ENCODE results near the gene PTPRK. TPM values are rescaled to one million over a fixed set of nuclear protein-coding genes. Genes with fewer than 3 reads are reported as not detected.

Gene PTPRK
- total and polyA plus RNA-seq, 8 donors: 57.0 to 90.4 (median 78.6) TPM

GRCh38 chr6:128483472-128484135 lies 36.8 kb downstream of the PTPRK start:
- ATAC-seq (no peak), DNase-seq (no peak)
- intact Hi-C loops (cut with DNase I): no loop called here
- Histone ChIP-seq H3K36me3 (no peaks in the 10 kb centered on the region), H3K4me3 (no peak overlapping the region), H3K27ac (peak overlapping the region in 1 of 2 donors; percentile 13), H3K27me3 (no peaks in the 10 kb centered on the region), H3K9me3 (no peaks in the 10 kb centered on the region), H3K4me1 (peaks cover 0 to 4% of the 10 kb centered on the region in 2 donors)
- TF ChIP-seq, protein P1, sequence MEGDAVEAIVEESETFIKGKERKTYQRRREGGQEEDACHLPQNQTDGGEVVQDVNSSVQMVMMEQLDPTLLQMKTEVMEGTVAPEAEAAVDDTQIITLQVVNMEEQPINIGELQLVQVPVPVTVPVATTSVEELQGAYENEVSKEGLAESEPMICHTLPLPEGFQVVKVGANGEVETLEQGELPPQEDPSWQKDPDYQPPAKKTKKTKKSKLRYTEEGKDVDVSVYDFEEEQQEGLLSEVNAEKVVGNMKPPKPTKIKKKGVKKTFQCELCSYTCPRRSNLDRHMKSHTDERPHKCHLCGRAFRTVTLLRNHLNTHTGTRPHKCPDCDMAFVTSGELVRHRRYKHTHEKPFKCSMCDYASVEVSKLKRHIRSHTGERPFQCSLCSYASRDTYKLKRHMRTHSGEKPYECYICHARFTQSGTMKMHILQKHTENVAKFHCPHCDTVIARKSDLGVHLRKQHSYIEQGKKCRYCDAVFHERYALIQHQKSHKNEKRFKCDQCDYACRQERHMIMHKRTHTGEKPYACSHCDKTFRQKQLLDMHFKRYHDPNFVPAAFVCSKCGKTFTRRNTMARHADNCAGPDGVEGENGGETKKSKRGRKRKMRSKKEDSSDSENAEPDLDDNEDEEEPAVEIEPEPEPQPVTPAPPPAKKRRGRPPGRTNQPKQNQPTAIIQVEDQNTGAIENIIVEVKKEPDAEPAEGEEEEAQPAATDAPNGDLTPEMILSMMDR (IDR thresholded peaks at IDR 0.05): no peak

DNA sequence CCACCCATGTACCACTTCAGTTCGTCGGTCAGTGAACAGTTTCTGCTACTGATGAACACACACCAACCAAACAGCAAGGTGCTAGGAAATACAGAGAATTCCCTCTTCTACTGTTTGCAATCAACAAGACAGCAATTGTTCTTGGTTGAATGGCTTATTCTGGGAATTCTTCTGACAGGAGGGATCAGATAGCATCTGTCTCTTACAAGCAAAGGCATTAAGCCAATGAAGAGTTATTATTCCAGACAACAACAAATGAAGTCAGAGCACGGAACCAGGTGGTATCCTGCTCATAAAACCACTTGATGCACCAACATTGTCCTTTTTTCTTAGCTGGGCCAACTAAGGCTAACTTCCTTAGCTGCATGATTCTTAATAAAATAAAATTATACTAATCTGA lies 37.8 kb downstream of the PTPRK start:
- no peaks in the 10 kb centered on the region for H3K27me3 ChIP-seq
- H3K27ac ChIP-seq: peak overlapping the region in 1 of 2 donors; percentile 13
- no peaks in the 10 kb centered on the region for H3K9me3 ChIP-seq
- H3K36me3 ChIP-seq: no peaks in the 10 kb centered on the region
- H3K4me1 ChIP-seq: peaks cover 0 to 4% of the 10 kb centered on the region in 2 donors
- H3K4me3 ChIP-seq: no peak overlapping the region
- ATAC-seq (no peak), DNase-seq (no peak)
- TF ChIP-seq, protein P1 (IDR thresholded peaks at IDR 0.05): no peak
- intact Hi-C loops (cut with DNase I): no loop called here

- Histone ChIP-seq H3K27ac (no peak overlapping the region), H3K27me3 (no peaks in the 10 kb centered on the region), H3K9me3 (no peaks in the 10 kb centered on the region), H3K4me3 (no peak overlapping the region), H3K36me3 (no peaks in the 10 kb centered on the region), H3K4me1 (peaks cover 0 to 4% of the 10 kb centered on the region in 2 donors)
- no peak for DNase-seq
- ATAC-seq: no peak
- TF ChIP-seq, protein P1 (IDR thresholded peaks at IDR 0.05): no peak
- intact Hi-C loops (cut with DNase I): no loop called here
Observed at GRCh38 chr6:128479991-128480390, 40.4 kb downstream of the PTPRK start.

DNA sequence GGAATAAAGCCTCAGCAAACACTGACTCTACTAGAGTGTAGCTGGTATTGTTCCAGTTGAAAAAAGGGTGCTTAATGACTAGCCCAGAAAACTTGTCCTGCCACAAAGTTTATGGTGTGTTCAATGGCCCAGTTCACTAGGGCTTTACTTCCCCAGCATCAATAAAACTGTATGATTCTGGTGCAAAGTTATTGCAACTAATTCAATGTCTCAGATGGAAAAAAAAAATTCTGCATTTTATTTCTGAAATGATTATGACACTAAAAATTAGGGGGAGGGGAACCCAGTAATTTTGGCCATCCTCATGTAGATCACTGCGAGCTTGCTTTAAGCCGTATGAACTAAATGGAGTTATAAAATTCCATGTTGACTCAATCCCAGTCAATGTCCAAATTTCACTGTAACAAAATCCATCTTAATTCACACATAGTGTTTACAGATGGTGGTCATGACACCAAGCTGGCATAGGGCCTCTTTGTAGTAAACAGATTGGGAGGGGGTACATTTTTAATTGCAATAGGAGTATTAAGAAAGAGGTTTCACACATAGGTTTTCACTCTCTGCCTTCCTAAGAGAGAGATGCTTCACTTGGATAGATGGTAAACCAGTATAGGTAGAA lies 41.2 kb downstream of the PTPRK start:
- Histone ChIP-seq H3K4me3 (no peak overlapping the region), H3K9me3 (no peaks in the 10 kb centered on the region), H3K27ac (peak overlapping the region in 1 of 2 donors; percentile 47)

More for the DNA sequence above, 41.2 kb downstream of the PTPRK start:
- TF ChIP-seq, protein P1 (IDR thresholded peaks at IDR 0.05): no peak
- no peaks in the 10 kb centered on the region for H3K27me3 ChIP-seq
- no peak for ATAC-seq
- intact Hi-C loops (cut with DNase I): no loop called here
- no peaks in the 10 kb centered on the region for H3K36me3 ChIP-seq
- peaks cover 0 to under 1% of the 10 kb centered on the region in 2 donors for H3K4me1 ChIP-seq
- no peak for DNase-seq

Data from left lung (tissue), 10 donors.